T-helper 2 cell treated with Interferon-gamma antibody and Interleukin-4, amounts not matched to agents 100 ng/mL and 5 ng/mL, for 36 hours (primary cell): ENCODE measurements around the gene MMP19. TPM values are rescaled to one million over a fixed set of nuclear protein-coding genes. Genes with fewer than 3 reads are reported as not detected.
"Not testable (repeated sequence)": the region's sequence is repeated elsewhere in the genome, so short reads cannot be mapped to it uniquely, and the experiment has no call there.

Experiments
- intact Hi-C: fragments of 100-400 bp; cut with micrococcal nuclease; formaldehyde crosslinking; loops from one replicate; pipeline ENCODE4 v1.15.1; 2023
- total RNA-seq: library from RNA; stranded (reverse); gene quantifications from 2 replicates; pipeline ENCODE4 v1.2.3, GENCODE V29; 2022

MMP19 gene
- total RNA-seq = 0.05 TPM in 1 of 2 replicates, not detected in the other

DNA sequence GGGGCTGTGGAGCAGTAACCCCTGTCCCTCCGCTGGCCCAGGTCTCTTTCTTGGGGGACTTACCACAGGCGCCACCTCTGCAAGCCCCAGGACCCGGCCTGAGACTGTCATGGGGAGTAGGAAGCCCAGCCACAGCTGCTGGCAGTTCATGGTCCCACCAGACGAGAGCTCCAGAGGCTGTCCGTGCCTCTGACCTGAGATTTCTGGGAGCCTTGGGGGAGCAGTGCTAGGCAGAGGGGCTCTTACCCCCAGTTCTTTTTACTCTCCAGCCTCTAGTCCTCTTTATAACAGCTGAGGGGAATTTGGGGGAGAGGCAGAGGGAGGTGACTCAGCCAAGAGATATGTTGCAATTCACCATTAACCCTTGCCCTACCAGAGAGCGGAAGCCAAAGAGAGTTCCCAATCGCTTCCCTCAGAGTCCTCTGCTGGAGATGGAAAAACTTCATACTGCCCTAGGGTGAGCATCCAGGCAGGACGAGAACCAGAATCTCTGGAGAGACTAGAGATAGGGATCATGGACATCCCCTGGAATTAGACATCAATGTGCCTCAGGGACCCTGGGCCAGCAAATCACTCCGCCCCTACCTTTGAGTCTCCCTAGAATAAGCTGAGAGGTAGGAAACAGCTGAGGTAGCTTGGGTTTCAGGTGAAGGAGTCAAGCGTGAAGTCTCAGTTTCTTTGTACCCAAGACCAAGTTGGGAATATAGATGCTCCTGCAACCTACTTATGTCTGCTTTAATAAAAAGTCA, at the start of gene MMP19:
Gene MMP19, minus strand, starts transcription at position 256 of the 749 bp plus-strand sequence. Its CDS starts 106 bp downstream, at position 150.
- intact Hi-C loops = no loop called here

DNA sequence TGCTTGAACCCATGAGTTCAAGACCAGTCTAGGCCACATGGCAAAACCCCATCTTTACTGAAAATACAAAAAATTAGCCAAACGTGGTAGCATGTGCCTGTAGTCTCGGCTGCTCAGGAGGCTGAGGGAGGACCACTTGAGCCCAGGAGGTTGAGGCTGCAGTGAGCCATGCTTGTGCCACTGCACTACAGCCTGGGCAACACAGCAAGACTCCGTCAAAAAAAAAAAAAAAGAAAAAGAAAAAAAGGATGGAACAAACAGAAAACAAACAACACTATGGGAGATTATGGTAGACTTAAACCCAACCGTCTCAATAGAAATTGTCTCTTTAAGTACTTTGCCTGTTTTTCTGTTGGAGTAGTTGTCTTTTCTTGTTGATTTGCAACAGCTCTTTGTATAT, 48.6 kb upstream of the MMP19 start:
- intact Hi-C loops = no loop called here

- intact Hi-C loops = no loop called here
These were observed 42.4 kb upstream of the MMP19 start for GRCh38 chr12:55885113-55885512.

GRCh38 chr12:55877824-55878223, 35.1 kb upstream of the MMP19 start:
- intact Hi-C loops = no loop called here

DNA sequence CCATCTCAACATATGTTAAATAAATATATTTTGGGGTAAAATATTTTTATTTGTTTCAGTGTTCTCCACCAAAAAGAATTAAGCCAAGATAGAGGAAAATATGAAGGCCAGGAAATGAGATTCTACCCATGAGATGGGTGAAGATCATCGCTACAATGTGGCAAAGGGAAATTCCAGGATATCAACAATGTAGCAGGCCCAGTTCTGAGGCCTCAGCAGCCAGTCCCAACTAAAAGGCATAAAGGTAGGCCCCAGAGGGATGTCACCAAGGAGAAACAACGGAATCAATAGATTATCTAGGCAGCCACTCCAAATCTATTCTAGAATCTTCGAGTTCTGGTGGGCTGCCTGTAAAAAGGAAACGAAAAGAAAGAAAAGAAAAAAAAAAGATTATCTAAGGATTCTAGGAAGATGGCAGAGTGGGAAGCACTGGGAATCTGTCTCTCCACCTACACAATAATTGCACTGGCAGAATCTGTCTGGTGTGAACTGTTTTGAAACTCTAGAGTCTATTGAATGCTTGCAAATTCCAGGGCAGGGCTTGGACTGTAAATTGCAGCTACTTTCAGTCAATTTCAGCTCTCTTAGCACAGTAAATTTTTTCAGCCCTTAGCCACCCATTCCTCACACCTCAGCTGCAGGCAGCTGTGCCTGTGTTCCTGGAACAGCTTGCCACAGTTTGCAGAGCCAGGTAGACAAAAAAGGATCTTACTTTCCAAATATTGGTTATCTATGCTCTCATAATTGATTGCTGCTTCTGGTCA, 33.1 kb upstream of the MMP19 start:
- intact Hi-C loops = no loop called here

DNA sequence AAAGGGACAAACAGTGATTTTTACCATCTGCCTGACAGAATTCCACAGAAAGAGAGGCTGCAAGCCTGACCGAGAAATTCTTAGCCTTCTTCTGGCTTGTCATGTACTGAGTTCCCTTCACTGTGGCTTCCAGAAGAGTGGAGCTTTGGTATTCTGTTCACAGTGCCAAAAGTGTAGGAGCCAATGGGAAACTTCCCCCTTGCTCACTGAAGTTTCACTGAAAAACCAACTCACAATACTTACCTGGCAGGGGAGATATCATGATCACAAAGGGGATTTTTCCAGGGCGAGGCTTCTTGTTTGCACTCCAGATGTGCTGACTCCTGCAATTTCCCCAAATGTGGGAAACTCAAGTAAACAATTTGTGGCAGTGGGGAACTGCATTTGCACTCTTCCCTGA, 31.7 kb upstream of the MMP19 start:
- intact Hi-C loops = no loop called here

DNA sequence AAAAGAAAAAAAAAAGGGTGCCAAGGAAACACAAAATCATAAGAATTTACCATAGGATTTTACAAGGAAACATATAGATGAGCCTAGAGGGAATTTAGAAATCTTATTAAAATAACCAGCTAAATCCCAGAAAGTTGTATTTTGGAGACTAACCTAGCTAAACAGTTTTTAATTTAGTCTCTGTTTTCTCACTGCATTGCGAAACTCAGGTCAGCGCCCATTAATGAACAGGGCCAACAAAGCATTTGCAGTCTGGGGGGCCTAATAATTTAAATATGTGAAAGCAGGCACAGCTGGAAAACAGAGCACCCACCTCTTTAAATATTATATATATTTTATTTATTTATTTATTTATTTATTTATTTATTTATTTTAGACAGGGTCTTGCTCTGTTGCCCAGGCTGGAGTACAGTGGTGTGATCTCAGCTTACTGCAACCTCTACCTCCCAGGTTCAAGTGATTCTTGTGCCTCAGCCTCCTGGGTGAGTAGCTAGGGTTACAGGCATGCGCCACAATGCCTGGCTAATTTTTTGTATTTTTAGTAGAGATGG, 23.8 kb upstream of the MMP19 start:
- intact Hi-C loops = not testable (repeated sequence)

DNA sequence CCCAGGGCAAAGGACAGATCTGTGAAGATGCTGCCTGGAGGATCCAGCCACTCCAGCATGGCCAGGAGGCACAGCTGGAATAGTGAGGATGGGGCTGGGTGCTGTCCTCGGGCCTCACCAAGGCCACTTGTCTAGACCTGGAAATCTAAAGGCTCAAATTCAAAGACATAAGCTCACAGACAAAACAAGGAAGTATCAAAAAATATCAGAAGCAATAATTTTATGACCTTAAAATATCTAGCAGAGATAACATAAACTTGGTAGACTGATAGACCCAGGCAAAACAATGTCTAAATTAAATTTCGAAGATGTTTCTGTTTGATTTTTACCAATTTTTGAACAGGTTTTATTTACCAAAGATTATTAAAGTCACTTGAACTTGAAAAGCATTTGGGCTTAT, 22.6 kb upstream of the MMP19 start:
- intact Hi-C loops = no loop called here

DNA sequence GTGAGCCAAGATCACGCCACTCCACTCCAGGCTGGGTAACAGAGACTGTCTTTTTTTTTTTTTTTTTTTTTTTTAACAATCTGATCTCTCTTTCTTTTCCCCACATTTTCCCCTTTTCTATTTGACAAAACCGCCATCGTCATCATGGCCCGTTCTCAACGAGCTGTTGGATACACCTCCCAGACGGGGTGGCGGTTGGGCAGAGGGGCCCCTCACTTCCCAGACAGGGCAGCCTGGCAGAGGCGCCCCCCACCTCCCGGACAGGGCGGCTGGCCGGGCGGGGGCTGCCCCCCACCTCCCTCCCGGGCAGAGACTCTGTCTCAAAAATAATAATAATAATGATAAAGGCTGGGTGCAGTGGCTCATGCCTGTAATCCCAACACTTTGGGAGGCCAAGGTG, 20.2 kb upstream of the MMP19 start:
- intact Hi-C loops = not testable (repeated sequence)

DNA sequence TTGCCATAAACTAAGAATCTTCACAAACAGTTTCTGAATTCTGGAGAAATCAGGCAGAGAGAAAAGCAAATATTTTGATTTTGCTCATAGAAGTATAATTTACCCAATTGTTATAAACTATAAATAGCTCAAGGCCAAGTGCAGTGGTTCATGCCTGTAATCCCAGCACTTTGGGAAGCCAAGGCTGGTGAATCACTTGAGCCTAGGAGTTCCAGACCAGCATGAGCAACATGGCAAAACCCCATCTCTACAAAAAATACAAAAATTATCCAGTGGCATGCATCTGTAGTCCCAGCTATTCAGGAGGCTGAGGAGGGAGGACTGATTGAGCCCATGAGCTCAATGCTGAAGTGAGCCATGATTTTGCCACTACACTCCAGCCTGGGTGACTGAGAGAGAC, 19.6 kb upstream of the MMP19 start:
- intact Hi-C loops = no loop called here

DNA sequence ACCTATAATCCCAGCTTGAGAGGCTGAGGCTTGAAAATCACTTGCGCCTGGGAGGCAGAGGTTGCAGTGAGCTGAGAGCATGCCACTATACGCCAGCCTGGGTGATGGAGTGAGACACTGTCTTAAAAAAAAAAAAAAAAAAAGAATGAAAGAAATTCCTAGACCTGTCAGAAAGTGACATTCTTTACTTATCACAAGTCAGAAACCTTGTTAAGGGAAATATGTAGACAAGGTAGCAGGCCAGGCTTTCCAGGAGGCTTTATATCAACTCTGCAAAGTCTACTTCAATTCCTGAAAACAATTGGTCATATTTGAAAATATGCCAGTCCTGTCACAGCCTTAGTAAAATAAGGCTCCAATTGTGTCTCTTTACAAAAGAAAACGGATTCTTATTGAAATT, 19.1 kb upstream of the MMP19 start:
- intact Hi-C loops = no loop called here

GRCh38 chr12:55861396-55861795, 18.7 kb upstream of the MMP19 start:
- intact Hi-C loops = no loop called here

DNA sequence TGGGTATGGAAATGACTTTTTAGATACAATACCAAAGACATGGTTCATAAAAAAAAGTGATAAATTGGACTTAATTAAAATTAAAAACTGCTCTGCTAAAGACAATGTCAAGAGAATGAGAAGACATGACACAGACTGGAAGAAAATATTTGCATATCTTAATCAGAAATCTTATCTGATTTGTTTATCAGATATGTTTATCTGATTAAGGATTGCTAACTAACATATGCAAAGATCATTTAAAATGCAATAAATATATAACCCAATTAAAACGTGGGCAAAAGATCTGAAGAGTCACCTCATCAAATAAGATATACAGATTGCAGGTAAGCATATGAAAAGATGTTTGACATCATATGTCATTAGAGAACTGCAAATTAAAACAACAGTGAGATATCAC, 10.0 kb upstream of the MMP19 start:
- intact Hi-C loops = no loop called here

DNA sequence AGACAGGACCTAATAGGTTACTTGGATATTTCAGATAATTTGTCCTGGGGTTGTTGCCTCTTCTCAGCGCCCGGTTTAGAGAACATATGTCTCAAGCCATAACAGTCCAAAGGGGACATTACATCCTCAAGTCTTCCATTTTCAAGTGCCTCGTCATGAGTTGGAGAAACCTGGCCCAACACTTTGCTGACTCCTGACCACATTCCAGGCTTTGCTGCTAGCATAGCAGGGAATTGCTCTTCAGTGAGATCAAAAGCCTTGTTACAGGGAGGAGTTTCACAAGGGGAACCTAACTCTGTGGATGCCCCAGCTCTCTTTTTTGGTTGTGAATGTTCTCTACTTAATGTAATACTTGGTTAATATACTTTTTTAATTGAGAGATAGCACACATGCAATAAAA, 8.2 kb upstream of the MMP19 start:
- intact Hi-C loops = no loop called here

- intact Hi-C loops = no loop called here
These were observed 7.7 kb upstream of the MMP19 start for GRCh38 chr12:55850401-55850800.

DNA sequence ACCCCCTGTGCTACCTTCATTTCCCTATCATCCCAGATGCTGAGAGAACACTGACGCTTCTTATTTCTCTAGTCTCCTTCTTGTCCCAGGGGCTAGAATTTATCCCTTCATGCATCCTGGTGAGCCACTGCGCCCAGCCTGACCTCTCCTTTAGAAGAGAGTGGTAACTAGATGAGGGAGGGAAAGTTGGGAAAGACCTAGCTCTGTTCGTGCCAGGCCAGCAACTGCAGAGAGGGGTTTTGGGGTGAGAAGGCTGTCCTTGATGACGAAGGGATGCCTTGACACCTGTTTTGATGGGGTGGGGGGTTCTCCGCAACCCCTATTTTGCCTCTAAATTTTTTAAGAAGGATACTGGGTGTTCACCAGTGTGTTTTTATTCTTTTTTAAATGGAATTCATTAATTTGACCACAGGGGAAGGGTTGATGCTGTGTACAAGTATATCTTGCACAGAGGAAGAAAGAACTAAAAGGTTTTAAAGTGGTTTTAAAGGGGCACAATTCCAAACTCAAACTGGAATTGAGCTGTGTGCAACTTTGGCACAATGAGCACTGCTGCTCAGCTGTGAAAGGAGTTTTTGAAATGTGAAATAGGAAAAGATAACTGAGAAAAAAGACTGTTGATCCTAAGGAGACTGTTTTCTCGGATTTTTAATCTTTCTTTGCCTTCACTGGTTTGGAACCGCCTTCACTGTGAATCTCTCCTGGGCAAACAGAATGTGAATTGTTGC, 7.0 kb upstream of the MMP19 start:
- intact Hi-C loops = no loop called here

DNA sequence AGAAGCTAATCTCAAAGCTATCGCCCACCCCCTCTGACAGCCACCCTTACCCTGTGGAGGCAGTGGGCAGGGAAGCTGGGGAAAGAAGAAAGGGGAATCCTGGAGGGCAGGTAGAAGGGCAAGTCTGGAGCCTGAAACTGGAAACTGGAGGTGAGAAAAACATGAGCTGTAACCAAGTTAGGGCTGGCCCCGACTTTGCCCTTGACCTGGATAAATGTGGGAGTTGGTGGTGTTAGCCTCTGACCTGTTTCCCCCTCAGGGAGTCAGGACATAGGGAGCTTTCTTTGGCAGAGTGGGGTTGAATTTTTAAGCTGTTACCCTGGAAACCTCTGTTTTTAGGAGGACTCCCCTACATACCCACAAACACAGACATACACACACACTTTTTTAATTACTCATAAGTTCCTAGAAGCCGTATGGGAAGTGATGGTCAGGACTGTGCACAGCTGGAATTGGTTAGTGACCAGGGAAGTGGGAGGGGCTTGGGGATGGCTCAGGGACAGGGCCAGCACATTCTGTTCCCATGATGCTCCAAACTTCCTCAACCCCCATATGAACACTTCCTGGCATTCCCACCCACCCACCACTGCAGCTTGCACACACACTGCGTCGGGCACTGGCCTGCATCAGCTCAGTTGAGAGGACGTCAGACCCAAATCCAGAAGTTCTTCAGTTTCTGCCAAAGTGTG, 5.0 kb upstream of the MMP19 start:
- intact Hi-C loops = no loop called here

- intact Hi-C loops = no loop called here
These were observed 4.3 kb upstream of the MMP19 start for GRCh38 chr12:55847033-55847432.

GRCh38 chr12:55845785-55846496, 3.2 kb upstream of the MMP19 start:
- intact Hi-C loops = no loop called here

GRCh38 chr12:55845361-55845760, 2.6 kb upstream of the MMP19 start:
- intact Hi-C loops = no loop called here

DNA sequence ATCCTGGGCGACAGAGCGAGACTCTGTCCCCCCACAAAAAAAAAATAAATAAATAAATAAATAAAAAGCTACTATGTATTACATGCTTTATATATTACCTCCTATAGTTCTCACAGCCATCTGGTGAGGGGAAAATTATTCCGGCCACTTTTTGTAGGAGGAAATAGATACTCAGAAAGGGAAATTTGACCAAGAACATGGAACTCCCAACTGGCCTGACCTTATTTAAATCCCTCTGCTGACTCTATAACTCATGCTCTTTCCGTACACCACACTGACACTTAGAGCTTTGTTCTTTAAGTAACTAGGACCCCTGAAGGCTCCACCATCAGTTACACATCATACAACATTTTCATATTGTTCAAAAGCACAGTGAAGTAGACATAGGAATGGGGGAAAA, 2.2 kb upstream of the MMP19 start:
- intact Hi-C loops = no loop called here
